Erythroblast (primary cell): ENCODE results near the gene TSBP1.
"Not testable (repeated sequence)": the region's sequence is repeated elsewhere in the genome, so short reads cannot be mapped to it uniquely, and the experiment has no call there.

Experiments
- DNase-seq, 2 experiments: peaks; one replicate each; lab custom pipeline; 2025; lab: John Stamatoyannopoulos, UW
- GATA1 ChIP-seq: IDR thresholded peaks from 2 replicates; pipeline ENCODE4 v1.6.1; 2011; ENCODE audit warnings: low read depth, mild to moderate bottlenecking, control low read depth, low read length, moderate library complexity
- POLR2A ChIP-seq: IDR thresholded peaks from 2 replicates; pipeline ENCODE4 v1.6.1; 2011; ENCODE audit warnings: mild to moderate bottlenecking, low read length

Gene TSBP1

DNA sequence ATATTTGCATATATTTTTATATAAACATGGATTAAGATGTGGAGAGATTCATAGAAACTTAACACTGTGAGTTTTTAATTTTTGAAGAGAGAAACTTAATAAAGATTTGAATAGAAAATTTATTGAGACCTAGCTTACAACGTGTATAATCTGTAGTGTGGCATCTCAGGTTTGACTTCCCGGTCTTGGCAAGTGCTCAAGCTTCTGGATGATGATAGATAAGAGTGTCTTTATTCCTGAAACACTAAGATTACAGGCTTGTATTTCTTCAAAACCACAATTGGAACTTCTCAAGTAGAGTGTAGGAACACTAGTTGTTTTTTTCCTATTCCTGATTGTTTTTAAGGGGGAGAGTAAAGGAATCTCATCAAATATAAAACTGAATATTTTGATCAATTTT, 83.3 kb downstream of the TSBP1 start:
- TF ChIP-seq POLR2A (no peak), GATA1 (peak; percentile 50)
- peak; percentile 67 to 87 for DNase-seq

DNA sequence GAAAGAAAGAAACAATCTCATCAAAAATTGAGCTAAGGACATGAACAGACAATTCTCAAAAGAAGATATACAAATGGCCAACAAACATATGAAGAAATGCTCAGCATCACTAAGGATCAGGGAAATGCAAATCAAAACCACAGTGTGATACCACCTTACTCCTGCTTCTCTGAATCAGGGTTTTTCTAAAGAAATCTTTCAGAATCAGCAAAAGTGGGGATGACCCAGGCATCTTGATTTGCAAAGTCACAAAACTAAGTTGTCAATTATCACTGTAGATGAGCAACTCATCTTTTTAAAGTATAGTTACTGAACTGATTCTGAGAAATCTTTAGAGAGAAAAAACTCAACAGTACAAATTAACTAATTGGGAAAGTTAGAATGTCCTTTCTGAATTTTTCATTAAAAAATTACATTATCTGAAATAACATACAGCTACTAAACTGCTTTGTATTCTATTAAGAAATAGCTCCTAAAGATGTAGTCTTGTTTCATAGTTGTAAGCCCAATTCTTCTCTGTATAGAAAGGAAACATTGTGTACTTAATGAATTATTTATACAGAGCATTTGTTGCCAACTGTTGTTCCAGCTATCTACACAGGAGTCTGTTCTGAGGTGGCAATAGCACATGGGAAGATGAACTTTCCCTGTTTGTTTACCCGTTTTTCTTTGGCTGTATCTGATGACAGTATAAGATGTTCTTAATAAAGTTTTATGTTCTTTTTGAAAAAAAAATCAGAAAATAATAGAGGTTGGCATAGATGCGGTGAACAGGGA, 97.7 kb downstream of the TSBP1 start:
- DNase-seq: not testable (repeated sequence)

DNA sequence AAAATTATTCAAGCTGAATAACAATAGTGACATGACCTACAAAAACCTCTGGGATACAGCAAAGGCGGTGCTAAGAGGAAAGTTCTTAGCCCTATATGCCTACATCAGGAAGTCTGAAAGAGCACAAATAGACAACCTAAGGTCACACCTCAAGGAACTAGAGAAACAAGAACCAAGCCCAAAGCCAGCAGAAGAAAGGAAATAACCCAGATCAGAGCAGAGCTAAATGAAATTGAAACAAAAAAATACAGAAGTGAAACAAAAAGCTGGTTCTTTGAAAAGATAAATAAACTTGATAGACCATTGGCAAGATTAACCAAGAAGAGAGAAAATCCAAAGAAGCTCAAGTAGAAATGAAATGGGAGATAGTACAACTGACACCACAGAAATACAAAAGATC, 100.3 kb downstream of the TSBP1 start:
- no peak for TF ChIP-seq POLR2A
- no peak for TF ChIP-seq GATA1
- DNase-seq: no peak

DNA sequence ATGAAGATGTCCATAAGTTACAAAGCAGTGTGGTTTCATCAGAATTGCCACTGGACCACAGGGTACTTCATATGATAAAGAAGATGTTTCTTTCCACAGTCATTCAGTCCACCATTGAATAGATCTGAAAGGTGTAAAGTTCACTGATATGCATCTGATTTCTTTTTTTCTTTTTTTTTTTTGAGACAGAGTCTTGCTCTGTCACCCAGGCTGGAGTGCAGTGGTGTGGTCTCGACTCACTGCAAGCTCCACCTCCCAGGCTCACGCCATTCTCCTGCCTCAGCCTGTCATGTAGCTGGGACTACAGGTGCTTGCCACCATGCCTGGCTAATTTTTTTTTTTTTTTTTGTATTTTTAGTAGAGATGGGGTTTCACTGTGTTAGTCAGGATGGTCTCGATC, 103.2 kb downstream of the TSBP1 start:
- DNase-seq: not testable (repeated sequence)

DNA sequence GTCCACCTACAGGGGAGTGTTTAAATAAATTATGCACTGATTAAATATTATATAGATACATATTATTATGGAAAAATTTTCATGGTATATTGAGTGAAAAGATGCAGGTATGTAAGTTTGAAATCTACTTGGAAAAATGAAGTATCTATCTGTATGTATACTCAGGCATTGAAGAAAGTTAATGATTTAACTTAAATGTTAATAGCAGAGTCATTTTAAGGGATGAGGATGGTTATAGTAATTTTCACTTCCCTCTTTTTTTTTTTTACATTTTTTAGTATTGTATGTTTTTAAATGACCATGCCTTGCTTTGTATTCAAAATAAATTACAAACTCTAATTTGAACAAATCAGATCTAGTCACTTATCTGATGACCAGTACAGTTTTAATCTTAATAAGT, 104.7 kb downstream of the TSBP1 start:
- DNase-seq: no peak
- TF ChIP-seq POLR2A (no peak), GATA1 (no peak)

DNA sequence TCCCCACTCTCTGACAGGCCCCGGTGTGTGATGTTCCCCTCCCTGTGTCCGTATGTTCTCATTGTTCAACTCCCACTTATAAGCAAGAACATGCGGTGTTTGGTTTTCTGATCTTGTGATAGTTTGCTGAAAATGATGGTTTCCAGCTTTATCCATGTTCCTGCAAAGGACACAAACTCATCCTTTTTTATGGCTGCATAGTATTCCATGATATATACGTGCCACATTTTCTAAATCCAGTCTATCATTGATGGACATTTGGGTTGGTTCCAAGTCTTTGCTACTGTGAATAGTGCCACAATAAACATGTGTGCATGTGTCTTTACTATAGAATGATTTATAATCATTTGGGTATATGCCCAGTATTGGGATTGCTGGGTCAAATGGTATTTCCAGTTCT, 114.4 kb downstream of the TSBP1 start:
- not testable (repeated sequence) for DNase-seq

DNA sequence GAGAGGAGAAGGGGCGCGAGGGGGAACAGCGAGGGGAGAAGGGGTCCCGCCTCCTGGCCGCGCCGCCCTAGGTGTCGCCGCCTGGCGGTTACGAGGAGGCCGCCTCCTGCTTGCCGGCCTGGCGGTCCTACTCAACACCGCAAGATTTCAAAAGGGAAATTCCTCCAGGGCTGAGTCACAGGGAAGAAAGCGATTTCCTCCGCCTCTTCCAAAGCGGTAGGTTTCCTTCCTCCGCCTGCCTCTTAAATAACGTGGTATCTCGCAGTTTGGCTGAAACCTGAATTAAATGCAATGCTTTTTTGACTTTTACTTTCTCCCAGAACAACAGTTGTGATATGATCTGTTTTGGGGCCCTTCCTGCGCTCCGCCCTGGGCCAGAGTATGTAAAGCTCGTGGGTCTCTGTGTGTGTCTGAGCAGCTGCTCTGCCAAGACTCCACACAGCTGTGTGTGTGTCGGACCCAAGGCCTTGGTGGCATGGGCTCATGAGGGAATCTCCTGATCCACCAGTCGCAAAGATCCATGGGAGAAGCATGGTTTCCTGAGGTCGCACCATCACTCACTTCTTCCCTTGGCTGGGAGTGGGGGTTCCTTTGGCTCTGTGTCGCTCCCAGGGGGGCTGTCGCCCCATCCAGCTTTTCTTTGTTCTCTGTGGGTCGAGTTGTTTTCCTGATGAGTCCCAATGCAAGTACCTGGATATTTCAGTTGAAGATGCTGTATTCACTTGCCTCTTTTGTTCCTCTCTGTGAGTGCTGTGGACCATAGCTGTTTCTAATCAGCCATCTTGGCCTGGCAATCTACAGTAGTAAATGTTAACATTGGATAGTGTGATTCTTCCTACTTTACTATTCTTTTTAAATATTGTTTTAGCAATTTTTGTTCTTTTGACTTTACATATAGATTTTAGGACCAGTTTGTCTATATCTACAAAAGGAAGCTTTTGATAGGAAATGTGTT, 116.2 kb downstream of the TSBP1 start:
- TF ChIP-seq POLR2A (no peak), GATA1 (no peak)
- DNase-seq: peak; percentile 76

DNA sequence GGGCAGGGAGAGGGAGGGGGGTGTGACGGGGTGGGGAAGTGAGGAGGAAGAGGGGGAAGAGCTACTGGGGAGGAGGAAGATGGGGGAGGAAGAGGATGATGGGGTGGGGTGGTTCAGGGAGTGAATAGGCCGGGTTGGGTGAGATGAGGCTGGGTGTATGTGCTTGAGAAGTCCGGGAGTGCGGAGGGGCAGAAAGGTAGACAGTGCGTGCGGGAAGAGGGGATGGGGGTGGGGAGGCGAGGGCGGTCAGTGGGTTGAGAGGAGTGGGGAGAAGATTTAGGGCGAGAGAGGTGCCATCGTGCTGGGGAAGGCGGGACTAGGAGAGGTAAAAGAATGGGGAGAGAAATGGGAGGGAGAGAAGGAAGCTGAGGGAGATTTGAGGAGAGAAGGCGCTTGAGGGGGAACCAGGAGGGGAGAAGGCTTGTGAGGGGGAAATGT, 116.9 kb downstream of the TSBP1 start:
- TF ChIP-seq GATA1 (no peak), POLR2A (no peak)
- DNase-seq: no peak

DNA sequence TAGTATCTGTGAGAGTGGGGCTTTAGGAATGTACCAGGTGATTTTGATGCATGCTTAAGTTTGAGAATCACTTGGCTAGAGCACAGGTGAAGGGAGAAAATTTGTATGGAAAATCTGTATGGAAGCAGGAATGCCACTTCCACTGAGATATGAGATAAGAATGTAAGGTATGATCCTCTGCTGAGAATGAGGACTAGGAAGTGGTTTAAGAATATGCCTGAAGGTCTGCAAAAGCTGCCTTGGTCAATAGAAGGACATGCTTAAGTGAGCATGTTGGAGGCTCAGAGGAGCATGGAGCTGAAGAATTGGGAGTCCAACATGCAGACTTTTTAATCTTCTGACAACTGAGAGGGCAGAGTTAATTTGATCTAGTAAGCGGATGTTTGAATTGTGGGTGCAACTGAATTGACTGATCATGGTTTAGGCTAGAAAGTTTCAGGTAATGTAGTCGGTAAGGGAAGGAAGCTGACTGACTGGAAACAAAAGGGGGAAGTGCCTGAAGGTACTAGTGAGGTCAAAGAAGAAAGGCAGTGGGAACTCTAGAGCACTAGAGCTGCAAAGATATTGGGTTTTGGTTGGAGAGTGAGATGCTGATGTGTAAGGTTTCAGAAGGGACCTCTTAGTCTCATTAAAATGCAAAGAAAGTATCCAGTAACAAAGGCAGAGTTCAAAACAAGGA, 119.2 kb downstream of the TSBP1 start:
- no peak for DNase-seq
- TF ChIP-seq GATA1 (no peak), POLR2A (no peak)

DNA sequence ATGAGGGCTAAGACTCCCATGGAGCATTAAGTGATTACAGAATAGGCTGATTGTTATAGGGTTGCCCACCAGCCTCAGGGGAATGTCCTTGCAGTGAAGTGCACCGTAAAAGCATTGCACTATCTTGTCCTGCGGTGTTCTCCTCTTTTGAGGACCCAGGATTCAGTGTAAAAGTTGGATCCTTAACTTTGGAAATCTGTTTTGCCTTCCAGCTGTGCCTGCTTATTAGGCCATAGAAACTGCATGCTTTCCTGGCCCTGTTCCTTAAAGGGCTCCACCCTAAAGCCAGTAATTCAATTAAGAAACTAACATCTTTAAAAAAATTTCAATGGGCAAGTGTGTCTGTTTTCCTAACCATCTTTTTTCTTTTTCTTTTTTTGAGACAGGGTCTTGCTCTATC, 122.4 kb downstream of the TSBP1 start:
- DNase-seq: no peak
- no peak for TF ChIP-seq GATA1
- no peak for TF ChIP-seq POLR2A

DNA sequence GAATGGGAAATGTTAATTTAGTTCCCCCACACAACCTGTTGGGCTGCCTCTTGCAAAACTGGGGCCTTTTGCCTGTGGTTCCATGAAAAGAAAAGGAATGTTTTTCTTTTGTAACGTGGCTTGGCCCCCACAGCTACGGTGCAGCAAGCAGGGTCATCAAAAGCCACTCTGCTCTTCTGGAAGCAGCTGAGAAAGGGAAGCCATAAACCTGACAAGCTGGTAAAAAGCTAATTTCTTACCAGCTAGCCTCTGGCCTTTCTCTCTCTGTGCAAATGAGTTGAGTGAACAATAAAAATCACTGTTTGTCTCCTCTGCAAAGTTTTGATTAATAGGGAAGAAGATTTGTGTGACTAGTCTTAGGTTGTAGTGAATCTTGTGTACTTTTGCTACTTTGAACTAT, 124.3 kb downstream of the TSBP1 start:
- no peak for DNase-seq
- TF ChIP-seq POLR2A: no peak
- no peak for TF ChIP-seq GATA1

DNA sequence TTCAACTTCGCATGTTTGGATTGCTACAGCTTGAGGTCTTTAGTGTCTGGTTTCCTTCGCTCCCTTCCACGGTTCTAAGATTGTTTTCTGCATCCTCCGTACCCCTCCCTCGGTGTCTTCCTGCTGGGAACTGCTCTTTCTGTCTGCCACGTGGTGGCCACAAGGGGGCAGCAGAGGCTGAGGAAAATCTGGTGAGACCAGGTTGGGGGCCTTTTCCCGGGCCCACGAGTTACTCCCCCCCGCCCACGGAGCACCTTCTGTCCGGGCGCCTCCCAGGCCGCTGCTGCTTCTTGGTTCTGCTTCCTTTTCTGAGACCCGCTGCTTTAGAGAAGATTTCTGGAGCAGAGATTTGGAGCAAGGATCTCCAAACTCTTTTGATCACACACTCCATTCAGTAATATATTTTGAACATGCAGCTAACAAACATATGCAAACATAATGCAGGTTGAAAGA, 126.7 kb downstream of the TSBP1 start:
- DNase-seq: peak; percentile 55 to 72
- TF ChIP-seq POLR2A (no peak), GATA1 (no peak)

DNA sequence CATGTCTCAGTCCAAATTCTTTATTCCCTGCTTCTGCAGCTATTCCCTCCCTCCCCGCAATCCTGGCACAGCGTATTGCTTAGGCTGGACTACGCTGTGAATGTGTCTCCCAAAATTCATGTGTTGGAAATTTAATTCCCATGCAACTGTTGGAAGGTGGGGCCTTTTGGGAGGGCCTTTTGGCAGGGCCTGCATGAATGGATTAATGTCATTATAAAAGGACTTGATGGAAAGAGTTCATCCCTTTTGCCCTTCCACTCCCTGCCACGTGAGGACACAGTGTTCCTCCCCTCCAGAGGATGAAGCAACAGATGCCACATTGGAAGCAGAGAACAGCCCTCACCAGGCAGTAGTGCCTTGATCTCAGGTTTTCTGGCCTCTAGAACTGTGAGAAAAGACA, 127.4 kb downstream of the TSBP1 start:
- no peak for DNase-seq
- TF ChIP-seq POLR2A (no peak), GATA1 (no peak)
